Right lobe of liver (tissue), 6 donors: ENCODE measurements around the gene WDR6. TPM values are rescaled to one million over a fixed set of nuclear protein-coding genes. Genes with fewer than 3 reads are reported as not detected.
A peak's percentile ranks its signal among the peaks of the same experiment; 100 is the strongest.
"Not testable (repeated sequence)": the region's sequence is repeated elsewhere in the genome, so short reads cannot be mapped to it uniquely, and the experiment has no call there.

ENCODE experiments used
- ATAC-seq, 4 donors: fragments of 200-7000 bp; cut with Tn5 transposase; one replicate each; pipeline ENCODE4 v1.9.1; 2020; ENCODE audit warnings: mild to moderate bottlenecking in 4 of 4, moderate library complexity in 4 of 4
- DNase-seq, 3 donors: peaks; one replicate each; pipeline ENCODE4 v3.0.0-alpha.2; 2020
- H3K27ac ChIP-seq, 3 donors: fragments of 200-600 bp; one replicate each; pipeline ENCODE4 v1.8.0; 2022
- H3K27me3 ChIP-seq, 2 donors: fragments of 200-600 bp; one replicate each; pipeline ENCODE4 v1.8.0; 2022
- H3K36me3 ChIP-seq, 4 donors: fragments of 200-600 bp; sonication (generic) in 1 of 4; one replicate each; pipeline versions ENCODE4 v1.5.1 to v1.8.0; 2017 to 2022; ENCODE audit warnings: control low read depth in 1 of 4
- H3K4me1 ChIP-seq, 4 donors: fragments of 200-600 bp; sonication (generic) in 1 of 4; one replicate each; pipeline versions ENCODE4 v1.5.1 to v1.8.0; 2017 to 2022; ENCODE audit warnings: control low read depth in 1 of 4
- H3K4me3 ChIP-seq, 3 donors: fragments of 200-600 bp; one replicate each; pipeline ENCODE4 v1.8.0; 2022
- H3K9me3 ChIP-seq, 4 donors: fragments of 200-600 bp; sonication (generic) in 1 of 4; one replicate each; pipeline versions ENCODE4 v1.5.1 to v1.8.0; 2017 to 2022; ENCODE audit warnings: control low read depth in 1 of 4
- CTCF ChIP-seq, 4 donors: fragments of 200-600 bp in 3 of 4; fragments of 450-650 bp in 1 of 4; IDR thresholded peaks; one replicate each; pipeline versions ENCODE4 v1.5.1 to v1.8.0; 2016 to 2022; ENCODE audit warnings: antibody characterized with exemption in 4 of 4, mild to moderate bottlenecking in 2 of 4
- POLR2A ChIP-seq: fragments of 450-650 bp; IDR thresholded peaks from one replicate; pipeline ENCODE4 v1.6.1; 2017; ENCODE audit warnings: antibody characterized with exemption, mild to moderate bottlenecking
- WGBS: methylation state at CpG from one replicate; pipeline ENCODE4 v1.1.6; 2018; ENCODE audit warnings: low coverage, low lambda C conversion rate; ENCODE audit not compliant: insufficient coverage; ENCODE audit errors: missing lambda C conversion rate; 5-methylcytosine and 5-hydroxymethylcytosine counted together
- intact Hi-C, 2 donors: fragments of 100-400 bp; cut with DNase I; formaldehyde crosslinking; loops; one replicate each; pipeline versions ENCODE4 v1.11.2 to v1.14.1; 2022
- total RNA-seq, 6 experiments: library from RNA; depleted of rRNA in 2 of 6; stranded (reverse); fragments of >200 nt in 2 of 6; fragmentation: NEBNext Ultra II Directional in 3 of 6; extraction: Animal tissue kit (Norgen Biotek cat#: 25700) in 3 of 6; gene quantifications; one replicate each; pipeline versions ENCODE4 v1.1.0 to v1.2.4, GENCODE V29; 2016 to 2023
- donor health status: DM: no; HTN: yes; CAD: no.
- donor health status: DM: no; HTN: no; CAD: no.
- donor health status: DM: no; HTN: no; CAD: no.
- donor health status: DM: no; HTN: yes; CAD: no.
- donor health status: DM: no; HTN: yes; CAD: no.

WDR6 gene
- total RNA-seq, 6 experiments from 2014 or later = 35.7 to 72.9 (median 65.4) TPM

GRCh38 chr3:49005303-49005680 lies 1.9 kb upstream of the WDR6 start:
- Histone ChIP-seq H3K4me3 (no peak overlapping the region), H3K9me3 (no peaks in the 10 kb centered on the region), H3K4me1 (peaks cover 0 to 29% (median 11%) of the 10 kb centered on the region in 4 donors), H3K27me3 (no peaks in the 10 kb centered on the region), H3K36me3 (no peaks in the 10 kb centered on the region), H3K27ac (peak overlapping the region in 1 of 3 donors; percentile 57)
- WGBS = 100% methylated on average over 2 of the region's 3 CpGs
- TF ChIP-seq CTCF (IDR thresholded peaks at IDR 0.05) (no peak), POLR2A (no peak)
- ATAC-seq (no peak), DNase-seq (no peak)
- intact Hi-C loops = no loop called here

- Histone ChIP-seq H3K27ac (peak overlapping the region in 1 of 3 donors; percentile 83), H3K36me3 (no peaks in the 10 kb centered on the region), H3K4me1 (peaks cover 0 to 29% (median 11%) of the 10 kb centered on the region in 4 donors), H3K27me3 (no peaks in the 10 kb centered on the region), H3K4me3 (peak overlapping the region; percentile 65 to 94 (median 77)), H3K9me3 (no peaks in the 10 kb centered on the region)
- TF ChIP-seq CTCF (IDR thresholded peaks at IDR 0.05) (no peak), POLR2A (no peak)
- 71% methylated on average over 1 of the region's 5 CpGs for WGBS
- intact Hi-C loops = no loop called here
- DNase-seq (no peak), ATAC-seq (no peak)
These were observed 1.2 kb upstream of the WDR6 start for GRCh38 chr3:49005998-49006397.

GRCh38 chr3:49006408-49007067 lies 653 bp upstream of the WDR6 start:
- H3K4me3 ChIP-seq = peak overlapping the region; percentile 65 to 94 (median 77)
- ATAC-seq (peak in 3 of 4 donors; percentile 0 to 4 (median 1)), DNase-seq (no peak)
- intact Hi-C loops = no loop called here
- no peaks in the 10 kb centered on the region for H3K9me3 ChIP-seq
- TF ChIP-seq POLR2A (no peak), CTCF (IDR thresholded peaks at IDR 0.05) (no peak)
- no CpG with 5 or more reads among the region's 32 CpGs for WGBS
- no peaks in the 10 kb centered on the region for H3K27me3 ChIP-seq
- peaks cover 0 to under 1% (median 0%) of the 10 kb centered on the region in 4 donors for H3K36me3 ChIP-seq
- peak overlapping the region; percentile 83 to 91 (median 86) for H3K27ac ChIP-seq
- peaks cover 0 to 29% (median 11%) of the 10 kb centered on the region in 4 donors for H3K4me1 ChIP-seq

- Histone ChIP-seq H3K27me3 (no peaks in the 10 kb centered on the region), H3K36me3 (peaks cover 0 to 9% (median 0%) of the 10 kb centered on the region in 4 donors), H3K9me3 (no peaks in the 10 kb centered on the region), H3K4me3 (peak overlapping the region; percentile 65 to 94 (median 77)), H3K4me1 (peaks cover 0 to 29% (median 11%) of the 10 kb centered on the region in 4 donors), H3K27ac (peak overlapping the region; percentile 83 to 91 (median 86))
- TF ChIP-seq CTCF (IDR thresholded peaks at IDR 0.05) (no peak), POLR2A (no peak)
- intact Hi-C loops = no loop called here
- WGBS = 55% methylated on average over 10 of the region's 41 CpGs
- ATAC-seq = peak; percentile 65 to 78 (median 70)
- DNase-seq = peak; percentile 88 to 93 (median 91)
These were observed 759 bp downstream of the WDR6 start for GRCh38 chr3:49007771-49008528.

GRCh38 chr3:49008627-49009026 lies 1.4 kb downstream of the WDR6 start:
- H3K27ac ChIP-seq, DNase-seq, ATAC-seq, H3K36me3 ChIP-seq, H3K9me3 ChIP-seq, intact Hi-C loops, H3K27me3 ChIP-seq, H3K4me3 ChIP-seq: not testable (repeated sequence)
- WGBS = 86% methylated on average over 5 of the region's 5 CpGs
- H3K4me1 ChIP-seq = peaks cover 0 to 29% (median 11%) of the 10 kb centered on the region in 4 donors
